ENCODE measurements around the gene MRPS6.

MRPS6 gene

GRCh38 chr21:34055615-34056014 lies 17.8 kb upstream of the MRPS6 start:
- DNase-seq (ENCODE audit: low read depth) = no peak
- TF ChIP-seq, protein P1, sequence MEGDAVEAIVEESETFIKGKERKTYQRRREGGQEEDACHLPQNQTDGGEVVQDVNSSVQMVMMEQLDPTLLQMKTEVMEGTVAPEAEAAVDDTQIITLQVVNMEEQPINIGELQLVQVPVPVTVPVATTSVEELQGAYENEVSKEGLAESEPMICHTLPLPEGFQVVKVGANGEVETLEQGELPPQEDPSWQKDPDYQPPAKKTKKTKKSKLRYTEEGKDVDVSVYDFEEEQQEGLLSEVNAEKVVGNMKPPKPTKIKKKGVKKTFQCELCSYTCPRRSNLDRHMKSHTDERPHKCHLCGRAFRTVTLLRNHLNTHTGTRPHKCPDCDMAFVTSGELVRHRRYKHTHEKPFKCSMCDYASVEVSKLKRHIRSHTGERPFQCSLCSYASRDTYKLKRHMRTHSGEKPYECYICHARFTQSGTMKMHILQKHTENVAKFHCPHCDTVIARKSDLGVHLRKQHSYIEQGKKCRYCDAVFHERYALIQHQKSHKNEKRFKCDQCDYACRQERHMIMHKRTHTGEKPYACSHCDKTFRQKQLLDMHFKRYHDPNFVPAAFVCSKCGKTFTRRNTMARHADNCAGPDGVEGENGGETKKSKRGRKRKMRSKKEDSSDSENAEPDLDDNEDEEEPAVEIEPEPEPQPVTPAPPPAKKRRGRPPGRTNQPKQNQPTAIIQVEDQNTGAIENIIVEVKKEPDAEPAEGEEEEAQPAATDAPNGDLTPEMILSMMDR (IDR thresholded peaks at IDR 0.05; ENCODE audit: low read depth, low read length) = no peak
- TF ChIP-seq MAX (IDR thresholded peaks at IDR 0.05; ENCODE audit: low read depth, low read length) = no peak
- TF ChIP-seq POLR2A (IDR thresholded peaks at IDR 0.05; ENCODE audit: extremely low read depth, insufficient read length) = no peak
- TF ChIP-seq MYC (IDR thresholded peaks at IDR 0.05; ENCODE audit: low read depth, low read length) = no peak
- no peak overlapping the region for H3K4me3 ChIP-seq (ENCODE audit: low read depth, low read length)

DNA sequence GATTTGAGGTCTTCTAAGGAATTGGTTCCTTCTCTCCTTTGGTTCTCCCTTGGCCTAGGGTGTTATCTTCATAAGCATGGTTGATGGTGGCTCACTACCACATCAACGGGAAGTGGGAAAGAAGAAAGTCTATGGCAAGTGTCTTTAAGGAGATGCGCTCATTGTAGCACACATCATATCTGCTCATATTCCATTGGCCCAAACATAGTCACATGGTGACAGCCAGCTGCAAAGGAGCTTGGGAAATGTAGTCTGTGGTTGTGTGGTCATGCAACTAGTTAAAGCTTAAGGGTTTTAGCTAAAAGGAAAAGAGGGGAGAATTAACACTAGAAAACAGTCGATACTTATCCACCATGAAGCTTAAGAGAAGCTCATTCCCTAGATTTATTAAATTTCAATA lies 11.4 kb upstream of the MRPS6 start:
- peak; percentile 41 for DNase-seq (ENCODE audit: low read depth)
- no peak overlapping the region for H3K4me3 ChIP-seq (ENCODE audit: low read depth, low read length)
- TF ChIP-seq MYC (IDR thresholded peaks at IDR 0.05; ENCODE audit: low read depth, low read length) (no peak), POLR2A (IDR thresholded peaks at IDR 0.05; ENCODE audit: extremely low read depth, insufficient read length) (no peak), MAX (IDR thresholded peaks at IDR 0.05; ENCODE audit: low read depth, low read length) (no peak; the same call in 1 of the 2 replicates)
- TF ChIP-seq, protein P1 (IDR thresholded peaks at IDR 0.05; ENCODE audit: low read depth, low read length) = no peak

DNA sequence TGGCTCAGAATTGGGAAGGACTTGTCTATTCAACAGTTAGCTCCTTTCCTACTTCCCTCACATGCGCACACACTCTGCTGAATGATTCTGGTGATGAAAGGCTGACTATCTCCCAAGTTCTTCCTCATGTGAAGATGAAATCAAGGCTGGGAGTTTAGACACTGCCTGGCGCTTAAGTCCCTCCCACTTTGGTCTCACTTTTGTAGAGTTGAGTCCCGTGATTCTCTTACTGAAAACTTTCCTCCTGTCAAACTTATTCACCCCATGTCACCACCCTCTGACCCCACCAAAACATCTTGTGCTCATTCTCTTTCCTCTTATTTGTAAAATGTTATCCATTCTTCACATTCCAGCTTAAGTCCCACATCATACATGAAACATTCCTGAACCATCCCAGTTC lies 8.4 kb upstream of the MRPS6 start:
- H3K4me3 ChIP-seq (ENCODE audit: low read depth, low read length) = no peak overlapping the region
- no peak for TF ChIP-seq POLR2A (IDR thresholded peaks at IDR 0.05; ENCODE audit: extremely low read depth, insufficient read length)
- TF ChIP-seq MYC (IDR thresholded peaks at IDR 0.05; ENCODE audit: low read depth, low read length) = no peak
- TF ChIP-seq MAX (IDR thresholded peaks at IDR 0.05; ENCODE audit: low read depth, low read length) = no peak
- TF ChIP-seq, protein P1 (IDR thresholded peaks at IDR 0.05; ENCODE audit: low read depth, low read length) = no peak
- no peak for DNase-seq (ENCODE audit: low read depth)

- TF ChIP-seq MYC (IDR thresholded peaks at IDR 0.05; ENCODE audit: low read depth, low read length) (no peak), MAX (IDR thresholded peaks at IDR 0.05; ENCODE audit: low read depth, low read length) (no peak), POLR2A (IDR thresholded peaks at IDR 0.05; ENCODE audit: extremely low read depth, insufficient read length) (no peak)
- TF ChIP-seq, protein P1 (IDR thresholded peaks at IDR 0.05; ENCODE audit: low read depth, low read length) = no peak
- no peak overlapping the region for H3K4me3 ChIP-seq (ENCODE audit: low read depth, low read length)
- no peak for DNase-seq (ENCODE audit: low read depth)
Observed at GRCh38 chr21:34071683-34072082, 1.7 kb upstream of the MRPS6 start.

GRCh38 chr21:34072145-34073031 lies 990 bp upstream of the MRPS6 start:
- no peak for DNase-seq (ENCODE audit: low read depth)
- H3K4me3 ChIP-seq (ENCODE audit: low read depth, low read length) = no peak overlapping the region
- TF ChIP-seq MYC (IDR thresholded peaks at IDR 0.05; ENCODE audit: low read depth, low read length) (no peak), POLR2A (IDR thresholded peaks at IDR 0.05; ENCODE audit: extremely low read depth, insufficient read length) (no peak), MAX (IDR thresholded peaks at IDR 0.05; ENCODE audit: low read depth, low read length) (no peak)
- TF ChIP-seq, protein P1 (IDR thresholded peaks at IDR 0.05; ENCODE audit: low read depth, low read length) = no peak

Data from NB4 (cell line).